HG03097 (cell line): ENCODE data around the gene COA1.
"Not testable (repeated sequence)": the region's sequence is repeated elsewhere in the genome, so short reads cannot be mapped to it uniquely, and the experiment has no call there.

Source experiments
- ATAC-seq: cut with Tn5 transposase; IDR thresholded peaks from one replicate; pipeline ENCODE4 v1.9.1; 2021; ENCODE audit not compliant: unreplicated experiment, low FRiP score

COA1 gene

GRCh38 chr7:43731494-43731893 lies 2.2 kb upstream of the COA1 start:
- ATAC-seq: not testable (repeated sequence)

GRCh38 chr7:43729924-43730248 lies 563 bp upstream of the COA1 start:
- ATAC-seq: peak; percentile 4

- ATAC-seq: no peak
These were observed 1.8 kb downstream of the COA1 start for GRCh38 chr7:43727494-43727893.

GRCh38 chr7:43727003-43727402 lies 2.3 kb downstream of the COA1 start:
- no peak for ATAC-seq

GRCh38 chr7:43726466-43726865 lies 2.9 kb downstream of the COA1 start:
- ATAC-seq: no peak

- ATAC-seq: no peak
These were observed 4.1 kb downstream of the COA1 start for GRCh38 chr7:43725251-43725650.

GRCh38 chr7:43723007-43723341 lies 6.3 kb downstream of the COA1 start:
- ATAC-seq: no peak

GRCh38 chr7:43721193-43721806 lies 8.0 kb downstream of the COA1 start:
- ATAC-seq: no peak

GRCh38 chr7:43716598-43716997 lies 12.7 kb downstream of the COA1 start:
- ATAC-seq: no peak

GRCh38 chr7:43715966-43716365 lies 13.4 kb downstream of the COA1 start:
- not testable (repeated sequence) for ATAC-seq

GRCh38 chr7:43711503-43711902 lies 17.8 kb downstream of the COA1 start:
- ATAC-seq: no peak

GRCh38 chr7:43708055-43708454 lies 21.3 kb downstream of the COA1 start:
- ATAC-seq: not testable (repeated sequence)

GRCh38 chr7:43703573-43703972 lies 25.8 kb downstream of the COA1 start:
- no peak for ATAC-seq

- ATAC-seq: no peak
These were observed 26.3 kb downstream of the COA1 start for GRCh38 chr7:43702974-43703373.

GRCh38 chr7:43701929-43702328 lies 27.4 kb downstream of the COA1 start:
- ATAC-seq: no peak

GRCh38 chr7:43701500-43701854 lies 27.8 kb downstream of the COA1 start:
- ATAC-seq: no peak

GRCh38 chr7:43700646-43701499 lies 28.4 kb downstream of the COA1 start:
- no peak for ATAC-seq

- ATAC-seq: no peak
These were observed 29.2 kb downstream of the COA1 start for GRCh38 chr7:43700059-43700501.

- no peak for ATAC-seq
These were observed 30.7 kb downstream of the COA1 start for GRCh38 chr7:43698460-43699255.

- ATAC-seq: no peak
These were observed 31.6 kb downstream of the COA1 start for GRCh38 chr7:43697690-43698089.

GRCh38 chr7:43695365-43695764 lies 34.0 kb downstream of the COA1 start:
- no peak for ATAC-seq

GRCh38 chr7:43694399-43694748 lies 34.9 kb downstream of the COA1 start:
- ATAC-seq: no peak
